Dendritic cell treated with granulocyte-macrophage colony-stimulating factor and Interleukin-4, amounts not matched to agents 40 ng/mL and 50 ng/mL, for 4 days (primary cell): Measurements from ENCODE around the gene ABLIM2.
"Not testable (repeated sequence)": the region's sequence is repeated elsewhere in the genome, so short reads cannot be mapped to it uniquely, and the experiment has no call there.

ENCODE experiments used
- H3K27ac Mint-ChIP-seq: one replicate; pipeline ENCODE4 v1.8.0; 2022; ENCODE audit warnings: mild to moderate bottlenecking, mixed read lengths
- H3K27me3 Mint-ChIP-seq: one replicate; pipeline ENCODE4 v1.8.0; 2022; ENCODE audit warnings: mild to moderate bottlenecking, mixed read lengths
- H3K36me3 Mint-ChIP-seq: one replicate; pipeline ENCODE4 v1.8.0; 2022; ENCODE audit warnings: low read depth, mixed read lengths
- H3K4me1 Mint-ChIP-seq: one replicate; pipeline ENCODE4 v1.8.0; 2022; ENCODE audit warnings: low read depth, mixed read lengths
- H3K4me3 Mint-ChIP-seq: one replicate; pipeline ENCODE4 v1.8.0; 2022; ENCODE audit warnings: mild to moderate bottlenecking, moderate library complexity, mixed read lengths
- H3K9me3 Mint-ChIP-seq: one replicate; pipeline ENCODE4 v1.8.0; 2022; ENCODE audit warnings: mixed read lengths
- intact Hi-C: fragments of 100-400 bp; cut with micrococcal nuclease; formaldehyde crosslinking; loops from one replicate; pipeline ENCODE4 v1.15.0; 2022

Gene ABLIM2

DNA sequence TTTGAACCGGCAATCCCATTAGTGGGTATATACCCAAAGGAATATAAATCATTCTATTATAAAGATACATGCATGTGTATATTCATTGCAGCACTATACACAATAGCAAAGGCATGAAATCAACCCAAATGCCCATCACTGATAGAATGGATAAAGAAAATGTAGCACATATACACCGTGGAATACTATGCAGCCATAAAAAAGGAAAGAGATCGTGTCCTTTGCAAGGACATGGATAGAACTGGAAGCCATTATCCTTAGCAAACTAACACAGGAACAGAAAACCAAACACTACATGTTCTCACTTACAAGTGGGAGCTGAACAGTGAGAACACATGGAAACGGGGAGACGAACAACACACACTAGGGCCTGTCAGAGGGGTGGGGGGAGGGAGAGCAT lies 18.9 kb downstream of the ABLIM2 start:
- H3K4me1 Mint-ChIP-seq, H3K36me3 Mint-ChIP-seq, H3K27ac Mint-ChIP-seq, intact Hi-C loops, H3K4me3 Mint-ChIP-seq, H3K9me3 Mint-ChIP-seq: not testable (repeated sequence)
- peaks cover 29% of the 10 kb centered on the region for H3K27me3 Mint-ChIP-seq

DNA sequence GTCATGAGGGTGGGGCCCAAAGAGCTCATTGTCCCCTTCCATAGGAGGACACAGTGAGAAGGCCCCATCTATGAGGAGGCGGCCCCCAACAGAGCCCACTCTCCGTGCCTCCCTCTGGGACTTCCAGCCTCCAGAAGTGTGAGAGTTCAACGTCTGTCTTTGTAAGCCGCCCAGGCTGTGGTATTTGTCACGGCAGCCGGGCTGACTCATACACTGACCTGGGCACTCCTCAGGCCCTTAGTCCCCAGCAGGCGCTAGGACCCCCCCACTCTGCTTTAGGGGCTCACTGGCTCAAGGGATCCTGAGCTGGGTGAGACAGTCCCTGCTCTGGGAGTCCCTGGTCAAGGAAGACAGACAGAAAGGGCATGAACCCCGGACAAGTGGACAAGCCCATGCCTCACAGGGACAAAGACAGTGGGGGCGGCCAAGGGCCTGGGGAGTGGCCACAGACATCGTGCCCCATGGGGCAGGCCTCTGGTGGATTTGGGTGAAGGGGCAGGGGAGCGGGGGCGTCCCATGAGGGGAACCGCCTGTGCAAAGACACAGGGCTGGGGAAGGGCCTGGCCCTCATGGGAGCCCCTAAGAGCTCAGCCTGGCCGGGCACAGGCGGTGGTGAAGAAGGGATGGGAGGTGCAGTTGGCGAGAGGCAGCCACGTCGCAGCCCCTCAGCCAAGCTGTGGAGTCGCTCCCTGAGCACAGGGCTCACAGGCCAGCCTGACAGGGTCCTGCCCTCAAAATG lies 21.5 kb downstream of the ABLIM2 start:
- H3K27me3 Mint-ChIP-seq, result peaks cover 26% of the 10 kb centered on the region
- no peak overlapping the region for H3K4me3 Mint-ChIP-seq
- H3K9me3 Mint-ChIP-seq, result no peaks in the 10 kb centered on the region
- H3K4me1 Mint-ChIP-seq, result no peaks in the 10 kb centered on the region
- no peak overlapping the region for H3K27ac Mint-ChIP-seq
- no peaks in the 10 kb centered on the region for H3K36me3 Mint-ChIP-seq
- intact Hi-C loops, result no loop called here

DNA sequence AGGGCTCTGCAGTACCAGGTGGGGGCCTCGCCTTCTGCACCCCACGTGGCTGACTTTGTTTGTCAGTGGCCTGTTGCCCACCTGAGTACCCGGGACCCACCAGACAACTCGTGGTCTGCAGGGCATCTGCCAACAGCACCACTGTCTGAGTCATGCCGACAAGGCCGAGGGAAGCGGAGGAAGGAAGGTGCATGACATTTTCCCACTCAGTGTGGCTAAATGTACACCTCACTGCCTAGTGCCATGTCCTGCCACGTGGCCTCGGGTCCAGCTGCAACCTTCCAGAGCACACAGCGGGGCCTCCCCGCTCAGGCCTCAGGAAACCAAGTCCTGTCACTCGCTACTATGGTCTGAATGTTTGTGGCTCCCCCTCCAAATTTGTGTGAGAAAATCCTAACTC lies 22.1 kb downstream of the ABLIM2 start:
- H3K4me3 Mint-ChIP-seq, result no peak overlapping the region
- H3K36me3 Mint-ChIP-seq, result no peaks in the 10 kb centered on the region
- H3K4me1 Mint-ChIP-seq, result no peaks in the 10 kb centered on the region
- intact Hi-C loops, result no loop called here
- no peaks in the 10 kb centered on the region for H3K9me3 Mint-ChIP-seq
- H3K27me3 Mint-ChIP-seq, result peaks cover 29% of the 10 kb centered on the region
- no peak overlapping the region for H3K27ac Mint-ChIP-seq

DNA sequence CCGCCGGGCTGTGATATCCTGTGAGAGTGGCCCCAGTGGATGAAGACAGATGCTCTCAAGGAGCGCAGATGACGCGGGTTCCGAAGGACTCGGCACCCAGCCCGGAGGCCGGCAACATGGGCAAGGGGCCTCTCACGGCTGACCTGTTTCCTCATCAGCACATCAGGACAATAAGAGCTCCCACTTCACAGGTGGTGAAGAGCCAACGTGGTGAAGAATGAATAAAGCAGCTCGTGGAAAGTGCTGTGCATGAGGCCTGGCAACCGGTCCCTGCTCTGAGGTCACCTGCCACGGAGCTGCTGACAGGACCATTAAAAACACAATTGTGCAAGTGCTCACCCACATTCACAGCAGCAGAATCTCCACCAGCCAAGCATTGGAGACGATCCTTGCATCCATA lies 22.9 kb downstream of the ABLIM2 start:
- H3K4me1 Mint-ChIP-seq, result no peaks in the 10 kb centered on the region
- H3K27ac Mint-ChIP-seq, result no peak overlapping the region
- intact Hi-C loops, result no loop called here
- H3K4me3 Mint-ChIP-seq, result no peak overlapping the region
- H3K9me3 Mint-ChIP-seq, result no peaks in the 10 kb centered on the region
- H3K27me3 Mint-ChIP-seq, result peaks cover 30% of the 10 kb centered on the region
- no peaks in the 10 kb centered on the region for H3K36me3 Mint-ChIP-seq

DNA sequence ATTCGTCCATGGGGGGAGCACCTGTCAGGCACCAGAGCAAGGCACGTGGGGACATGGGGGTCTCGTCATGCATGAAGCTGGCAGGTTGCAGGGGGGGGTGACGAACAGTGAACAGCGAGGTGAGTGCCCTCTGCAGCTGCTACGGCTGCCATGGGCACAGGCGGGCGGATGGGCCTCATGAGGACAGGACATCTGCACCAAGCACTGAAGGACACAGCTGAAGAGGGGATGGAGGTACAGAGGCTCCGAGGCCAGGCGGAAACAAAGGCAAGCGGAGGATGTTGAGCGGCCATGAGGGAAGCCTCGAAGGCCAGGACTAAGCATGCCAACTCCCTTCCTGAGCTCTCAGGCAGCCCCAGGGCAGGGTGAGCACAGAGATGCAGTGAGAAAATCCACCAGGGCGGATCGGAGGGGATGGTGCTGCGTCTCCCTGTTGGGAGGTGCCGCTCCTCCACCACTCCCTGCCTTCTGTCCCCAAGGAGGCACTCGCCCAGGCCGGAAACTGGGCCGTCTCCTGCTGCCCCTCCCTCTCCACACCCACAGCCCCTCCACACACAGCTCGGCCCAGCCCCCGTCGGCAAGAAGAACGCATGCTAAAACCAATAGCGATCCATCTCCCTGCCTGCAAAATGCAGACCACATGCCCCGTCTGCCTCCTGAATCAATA lies 24.6 kb downstream of the ABLIM2 start:
- Mint-ChIP-seq H3K36me3 (no peaks in the 10 kb centered on the region), H3K27me3 (peaks cover 28% of the 10 kb centered on the region), H3K4me1 (peaks cover 4% of the 10 kb centered on the region), H3K27ac (no peak overlapping the region), H3K9me3 (no peaks in the 10 kb centered on the region), H3K4me3 (no peak overlapping the region)
- intact Hi-C loops, result no loop called here

DNA sequence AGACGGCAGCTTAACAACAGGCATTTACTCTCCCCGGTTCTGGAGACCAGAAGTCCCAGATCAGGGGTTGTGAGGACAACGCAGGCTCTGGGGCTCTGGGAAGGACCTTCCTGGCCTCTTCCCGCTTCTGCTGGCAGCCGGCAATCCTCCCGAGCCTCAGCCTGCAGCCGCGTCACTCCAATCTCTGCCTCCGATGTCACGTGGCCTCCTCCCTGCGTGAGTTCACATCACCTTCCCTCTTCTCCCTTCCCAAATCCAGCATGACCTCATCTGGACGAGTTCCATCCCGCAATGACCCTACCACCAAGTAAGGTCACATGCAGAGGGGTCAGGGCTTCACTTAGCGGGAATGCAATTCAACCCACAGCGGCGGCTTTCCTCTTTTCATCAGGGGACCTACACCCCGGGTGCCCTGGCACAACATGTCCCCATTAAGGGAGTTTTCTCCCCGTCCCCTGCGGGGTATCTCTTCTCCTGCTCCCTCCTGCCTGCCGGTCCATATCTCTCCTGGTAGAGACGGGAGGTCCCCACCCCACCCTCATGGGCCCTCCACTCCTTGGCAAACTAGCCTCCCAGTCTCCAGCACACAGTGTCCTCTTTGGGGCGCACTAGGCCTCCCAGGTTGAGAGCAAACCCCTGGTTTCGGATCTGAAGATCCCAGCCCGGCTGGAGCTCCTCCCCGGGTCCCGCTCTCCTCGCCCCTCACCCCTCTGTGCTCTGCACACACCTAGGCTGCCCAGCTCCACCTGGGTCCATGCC lies 25.5 kb downstream of the ABLIM2 start:
- peaks cover 24% of the 10 kb centered on the region for H3K27me3 Mint-ChIP-seq
- H3K9me3 Mint-ChIP-seq, result no peaks in the 10 kb centered on the region
- no peak overlapping the region for H3K27ac Mint-ChIP-seq
- peaks cover 5% of the 10 kb centered on the region for H3K4me1 Mint-ChIP-seq
- H3K36me3 Mint-ChIP-seq, result no peaks in the 10 kb centered on the region
- intact Hi-C loops, result no loop called here
- no peak overlapping the region for H3K4me3 Mint-ChIP-seq

DNA sequence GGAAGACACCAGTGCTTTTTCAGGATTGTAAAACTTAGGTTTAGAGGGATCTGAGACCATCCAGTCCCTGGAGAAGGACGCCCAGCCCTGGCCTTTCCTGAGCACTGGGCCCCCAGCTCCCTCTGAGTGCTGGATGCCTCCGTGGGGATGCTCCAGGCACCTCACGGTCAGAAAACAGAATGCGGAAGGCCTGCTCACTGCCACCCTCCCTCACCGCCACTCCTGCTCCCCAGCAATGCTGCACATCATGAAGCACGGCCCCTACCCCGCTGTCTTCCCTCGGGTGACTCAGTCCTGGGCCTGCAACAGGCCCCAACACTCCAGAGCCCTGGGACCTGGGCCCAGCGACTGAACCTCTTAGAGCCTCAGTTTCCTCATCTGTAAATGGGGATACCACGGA lies 26.2 kb downstream of the ABLIM2 start:
- Mint-ChIP-seq H3K9me3 (no peaks in the 10 kb centered on the region), H3K4me3 (no peak overlapping the region), H3K4me1 (peaks cover 5% of the 10 kb centered on the region), H3K27me3 (peaks cover 24% of the 10 kb centered on the region), H3K27ac (no peak overlapping the region), H3K36me3 (no peaks in the 10 kb centered on the region)
- intact Hi-C loops, result no loop called here

DNA sequence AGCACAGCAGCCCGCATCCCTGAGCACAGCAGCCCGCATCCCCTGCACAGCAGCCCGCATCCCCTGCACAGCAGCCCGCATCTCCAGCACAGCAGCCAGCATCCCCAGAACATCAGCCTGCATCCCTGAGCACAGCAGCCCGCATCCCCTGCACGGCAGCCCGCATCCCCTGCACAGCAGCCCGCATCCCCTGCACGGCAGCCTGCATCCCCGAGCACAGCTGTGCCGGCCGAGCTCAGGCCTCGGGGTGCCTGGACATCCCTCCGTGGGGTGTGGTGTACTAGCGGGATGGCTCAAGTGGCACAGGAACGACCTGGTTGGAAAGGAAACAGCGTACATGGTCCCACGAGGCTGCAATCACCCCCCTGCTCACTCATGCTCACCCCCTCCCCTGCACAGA lies 26.8 kb downstream of the ABLIM2 start:
- peaks cover 5% of the 10 kb centered on the region for H3K4me1 Mint-ChIP-seq
- no peaks in the 10 kb centered on the region for H3K36me3 Mint-ChIP-seq
- no peak overlapping the region for H3K27ac Mint-ChIP-seq
- peaks cover 24% of the 10 kb centered on the region for H3K27me3 Mint-ChIP-seq
- H3K9me3 Mint-ChIP-seq, result no peaks in the 10 kb centered on the region
- no peak overlapping the region for H3K4me3 Mint-ChIP-seq
- intact Hi-C loops, result no loop called here

DNA sequence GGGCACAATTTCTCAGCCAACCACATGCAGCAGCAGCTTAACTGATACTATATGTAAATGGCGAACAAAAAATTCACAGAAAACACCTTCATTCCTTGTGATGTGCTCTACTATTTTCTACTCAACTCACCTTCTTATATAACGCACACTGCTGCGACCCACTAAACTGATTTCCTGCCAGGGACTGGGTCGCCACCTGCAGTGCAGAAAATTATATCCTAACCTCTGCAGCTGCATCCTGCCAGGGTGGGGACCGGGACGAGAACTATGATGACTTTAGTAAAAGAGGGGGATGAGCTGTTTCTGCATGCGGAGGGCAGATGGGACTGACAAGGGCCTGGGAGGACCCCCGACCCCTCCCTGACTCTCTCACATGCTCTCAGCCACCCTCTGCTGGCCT lies 27.4 kb downstream of the ABLIM2 start:
- H3K27me3 Mint-ChIP-seq, result peaks cover 24% of the 10 kb centered on the region
- H3K27ac Mint-ChIP-seq, result no peak overlapping the region
- peaks cover 5% of the 10 kb centered on the region for H3K4me1 Mint-ChIP-seq
- H3K9me3 Mint-ChIP-seq, result no peaks in the 10 kb centered on the region
- intact Hi-C loops, result no loop called here
- no peak overlapping the region for H3K4me3 Mint-ChIP-seq
- no peaks in the 10 kb centered on the region for H3K36me3 Mint-ChIP-seq

DNA sequence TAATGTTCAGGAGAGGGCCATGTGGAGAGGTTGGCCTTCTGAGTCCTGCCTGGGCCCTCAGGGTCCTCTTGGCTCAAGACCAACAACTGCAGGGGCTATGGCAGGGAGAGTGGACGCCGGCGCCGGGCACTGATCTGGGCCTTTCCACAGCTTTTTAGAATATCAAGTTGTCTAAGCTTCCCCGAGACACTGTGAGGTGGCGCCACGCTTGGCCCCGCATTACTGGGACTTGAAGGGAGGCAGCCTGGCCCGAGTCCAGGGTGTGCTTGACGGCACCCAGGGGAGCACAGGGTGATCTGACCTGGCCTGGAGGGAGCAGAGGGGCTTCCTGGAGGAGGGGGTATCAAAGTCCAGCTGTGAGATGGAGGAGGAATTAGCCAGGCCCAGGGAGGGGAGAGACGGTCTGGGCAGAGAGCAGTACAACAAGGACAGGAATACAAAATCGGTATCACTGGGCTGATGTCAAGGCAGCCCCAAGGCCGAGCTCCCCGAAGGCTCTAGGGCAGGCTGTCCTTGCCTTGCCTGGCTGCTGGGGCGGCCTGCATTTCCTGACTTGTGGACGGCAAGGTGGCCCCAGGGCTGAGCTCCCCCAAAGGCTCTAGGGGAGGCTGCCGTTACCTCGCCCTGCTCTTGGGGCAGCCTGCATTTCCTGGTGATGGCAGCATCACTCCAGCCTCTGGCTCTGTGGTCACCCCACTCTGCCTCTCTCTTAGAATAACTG lies 28.1 kb downstream of the ABLIM2 start:
- Mint-ChIP-seq H3K9me3 (no peaks in the 10 kb centered on the region), H3K4me3 (no peak overlapping the region), H3K36me3 (no peaks in the 10 kb centered on the region), H3K4me1 (peaks cover 5% of the 10 kb centered on the region), H3K27ac (no peak overlapping the region), H3K27me3 (peaks cover 24% of the 10 kb centered on the region)
- intact Hi-C loops, result no loop called here

DNA sequence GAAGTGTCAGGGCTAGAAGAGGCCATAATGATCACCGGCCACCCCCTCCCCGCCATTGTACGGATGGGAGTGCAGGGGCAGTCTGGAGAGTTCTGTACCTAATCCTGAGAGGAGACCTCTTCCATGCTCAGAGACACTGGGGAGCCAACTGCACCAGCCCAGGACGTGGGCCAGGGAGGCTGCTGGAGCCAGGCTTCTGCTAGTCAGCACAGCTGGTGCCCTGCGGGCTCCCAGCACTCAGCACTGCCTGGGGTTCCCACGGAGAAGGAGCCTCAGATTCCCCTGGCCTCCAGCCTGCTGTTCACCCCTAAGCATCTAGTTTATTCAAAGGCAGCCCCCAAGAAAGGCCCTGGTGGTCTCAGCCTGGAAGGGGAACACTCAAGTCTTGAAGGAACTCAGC lies 28.8 kb downstream of the ABLIM2 start:
- H3K36me3 Mint-ChIP-seq, result no peaks in the 10 kb centered on the region
- H3K4me3 Mint-ChIP-seq, result no peak overlapping the region
- H3K4me1 Mint-ChIP-seq, result peaks cover 5% of the 10 kb centered on the region
- H3K9me3 Mint-ChIP-seq, result no peaks in the 10 kb centered on the region
- intact Hi-C loops, result no loop called here
- peaks cover 21% of the 10 kb centered on the region for H3K27me3 Mint-ChIP-seq
- H3K27ac Mint-ChIP-seq, result no peak overlapping the region

DNA sequence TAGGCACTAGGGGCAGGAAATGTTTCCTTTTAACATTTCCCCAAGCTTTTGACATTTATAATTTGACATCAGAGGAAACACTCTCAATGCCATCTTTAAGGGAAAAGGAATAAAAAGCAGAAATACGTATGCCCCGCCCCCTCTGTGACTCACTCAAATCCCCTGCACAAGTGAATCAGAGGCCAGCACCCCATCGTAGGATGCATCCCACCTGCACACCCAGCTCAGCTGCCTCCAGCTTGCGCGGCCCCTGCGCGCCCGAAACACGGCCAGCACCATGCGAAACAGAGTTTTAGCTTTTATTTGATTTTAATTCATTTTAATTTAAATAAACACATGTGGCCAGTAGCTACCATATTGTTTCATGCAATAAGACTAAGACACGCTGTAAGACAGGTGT lies 29.5 kb downstream of the ABLIM2 start:
- Mint-ChIP-seq H3K4me3 (no peak overlapping the region), H3K9me3 (no peaks in the 10 kb centered on the region), H3K27ac (no peak overlapping the region), H3K27me3 (peaks cover 16% of the 10 kb centered on the region), H3K36me3 (no peaks in the 10 kb centered on the region), H3K4me1 (peaks cover 5% of the 10 kb centered on the region)
- intact Hi-C loops, result no loop called here

DNA sequence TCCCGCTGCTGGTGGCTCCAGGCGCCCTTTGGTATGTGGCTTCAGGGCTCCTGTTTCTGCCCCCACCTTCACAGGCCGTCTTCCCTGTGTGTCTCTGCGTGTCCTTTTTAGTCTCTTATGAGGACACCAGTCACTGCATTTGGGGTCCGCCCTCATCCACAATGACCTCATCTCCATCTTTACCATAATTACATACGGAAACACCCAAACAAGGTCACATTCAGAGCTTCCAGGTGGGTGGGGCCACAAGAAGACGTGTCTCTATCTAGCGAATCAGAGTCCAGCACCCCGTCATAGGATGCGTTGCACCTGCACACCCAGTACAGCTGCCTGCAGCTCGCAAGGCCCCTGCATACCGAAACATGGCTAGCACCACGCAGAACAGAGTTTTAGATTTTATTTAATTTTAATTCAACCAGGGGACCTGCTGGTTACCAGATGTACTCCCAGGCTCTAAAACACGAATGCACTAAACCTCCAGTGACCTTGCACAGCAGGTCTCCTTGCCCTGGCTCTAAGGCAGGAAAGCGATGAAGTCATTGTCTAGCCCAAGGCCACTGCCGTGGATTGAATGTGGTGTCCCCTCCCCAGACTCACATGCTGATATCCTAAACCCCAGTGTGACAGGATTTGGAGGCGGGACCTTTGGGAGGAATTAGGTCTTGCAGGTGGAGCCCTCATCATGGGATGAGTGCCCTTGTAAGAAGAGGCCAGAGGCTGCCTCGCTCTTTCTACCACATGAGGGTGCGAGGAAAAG lies 30.3 kb downstream of the ABLIM2 start:
- intact Hi-C loops, result no loop called here
- peaks cover 9% of the 10 kb centered on the region for H3K27me3 Mint-ChIP-seq
- peaks cover 5% of the 10 kb centered on the region for H3K4me1 Mint-ChIP-seq
- H3K9me3 Mint-ChIP-seq, result no peaks in the 10 kb centered on the region
- H3K36me3 Mint-ChIP-seq, result no peaks in the 10 kb centered on the region
- H3K27ac Mint-ChIP-seq, result no peak overlapping the region
- no peak overlapping the region for H3K4me3 Mint-ChIP-seq
